Astrocyte of the cerebellum (primary cell): ENCODE measurements around the gene ACTA1.
A peak's percentile ranks its signal among the peaks of the same experiment; 100 is the strongest.

ENCODE experiments used
- DNase-seq: peaks from one replicate; pipeline ENCODE4 v3.0.0-alpha.2; 2011; ENCODE audit warnings: low read depth
- H3K4me3 ChIP-seq: 2 replicates; pipeline ENCODE4 v1.5.1; 2011; ENCODE audit warnings: mild to moderate bottlenecking, low read depth, low read length, moderate library complexity
- CTCF ChIP-seq: IDR thresholded peaks from 2 replicates; pipeline ENCODE4 v1.5.1; 2012; ENCODE audit warnings: low read length, low read depth, moderate library complexity, mild to moderate bottlenecking; ENCODE audit errors: missing control alignments
- in situ Hi-C: cut with HindIII; loops from 2 replicates; pipeline ENCODE4 v1.10.0; 2017; ENCODE audit warnings: low sequenced_read_pairs

ACTA1 gene

GRCh38 chr1:229445828-229446227 is 11.9 kb upstream of the ACTA1 start:
- no peak overlapping the region for H3K4me3 ChIP-seq
- in situ Hi-C loops, result no loop called here
- no peak for TF ChIP-seq CTCF
- DNase-seq, result no peak

GRCh38 chr1:229440851-229441537 is 7.1 kb upstream of the ACTA1 start:
- DNase-seq, result peak; percentile 51
- in situ Hi-C loops, result no loop called here
- no peak overlapping the region for H3K4me3 ChIP-seq
- TF ChIP-seq CTCF, result no peak

- no peak for DNase-seq
- in situ Hi-C loops, result no loop called here
- no peak overlapping the region for H3K4me3 ChIP-seq
- no peak for TF ChIP-seq CTCF
These were observed 4.1 kb upstream of the ACTA1 start for GRCh38 chr1:229438021-229438420.

- in situ Hi-C loops, result no loop called here
These were observed 3.5 kb upstream of the ACTA1 start for GRCh38 chr1:229437443-229437842.

GRCh38 chr1:229436201-229436600 is 2.3 kb upstream of the ACTA1 start:
- no peak overlapping the region for H3K4me3 ChIP-seq
- no peak for DNase-seq
- no peak for TF ChIP-seq CTCF
- in situ Hi-C loops, result no loop called here

More at GRCh38 chr1:229437443-229437842, 3.5 kb upstream of the ACTA1 start:
- DNase-seq, result no peak
- TF ChIP-seq CTCF, result no peak
- no peak overlapping the region for H3K4me3 ChIP-seq

GRCh38 chr1:229434641-229435051 is 752 bp upstream of the ACTA1 start:
- TF ChIP-seq CTCF, result no peak
- no peak for DNase-seq
- H3K4me3 ChIP-seq, result no peak overlapping the region
- in situ Hi-C loops, result no loop called here
